Astrocyte (in vitro differentiated cells and primary cell): ENCODE data around the gene SYNE1. TPM values are rescaled to one million over a fixed set of nuclear protein-coding genes. Genes with fewer than 3 reads are reported as not detected.

Source experiments
- DNase-seq: peaks from one replicate; pipeline ENCODE4 v3.0.0-alpha.2; 2010; ENCODE audit warnings: low read depth
- FAIRE-seq: peaks from 2 replicates; lab custom pipeline; 2011; peaks lifted over from hg19 to GRCh38; lab: Jason Lieb, UNC
- H2AFZ ChIP-seq: 2 replicates; pipeline ENCODE4 v1.6.0; 2012; ENCODE audit warnings: low read depth, low read length, inconsistent platforms
- H3K27ac ChIP-seq: 2 replicates; pipeline ENCODE4 v1.5.1; 2011; ENCODE audit warnings: low read depth, low read length, inconsistent platforms
- H3K27me3 ChIP-seq: 2 replicates; pipeline ENCODE4 v1.6.0; 2011; ENCODE audit warnings: low read length, inconsistent platforms; ENCODE audit not compliant: insufficient read depth
- H3K36me3 ChIP-seq: 2 replicates; pipeline ENCODE4 v1.5.1; 2011; ENCODE audit warnings: low read length, inconsistent platforms; ENCODE audit not compliant: insufficient read depth
- H3K4me1 ChIP-seq: 2 replicates; pipeline ENCODE4 v1.5.1; 2011; ENCODE audit warnings: low read length, inconsistent platforms; ENCODE audit not compliant: insufficient read depth
- H3K4me2 ChIP-seq: 2 replicates; pipeline ENCODE4 v1.6.0; 2012; ENCODE audit warnings: low read length, inconsistent platforms
- H3K4me3 ChIP-seq: 2 replicates; pipeline ENCODE4 v1.5.1; 2011; ENCODE audit warnings: low read depth, mild to moderate bottlenecking, low read length, inconsistent platforms; ENCODE audit not compliant: insufficient read depth
- H3K79me2 ChIP-seq: 2 replicates; pipeline ENCODE4 v1.6.0; 2012; ENCODE audit warnings: mild to moderate bottlenecking, low read length, inconsistent platforms; ENCODE audit not compliant: insufficient read depth
- H3K9ac ChIP-seq: 2 replicates; pipeline ENCODE4 v1.6.0; 2012; ENCODE audit warnings: mild to moderate bottlenecking, low read length, inconsistent platforms
- H3K9me3 ChIP-seq: 2 replicates; pipeline ENCODE4 v1.5.1; 2012; ENCODE audit warnings: low read depth, mild to moderate bottlenecking, low read length, inconsistent platforms; ENCODE audit not compliant: insufficient read depth
- H4K20me1 ChIP-seq: 2 replicates; pipeline ENCODE4 v1.6.0; 2012; ENCODE audit warnings: low read length, inconsistent platforms; ENCODE audit not compliant: insufficient read depth
- H3K27ac Mint-ChIP-seq: one replicate; pipeline ENCODE4 v1.8.0; 2021; ENCODE audit warnings: mild to moderate bottlenecking, mixed read lengths; ENCODE audit not compliant: unreplicated experiment
- H3K27me3 Mint-ChIP-seq: one replicate; pipeline ENCODE4 v1.8.0; 2021; ENCODE audit warnings: low read depth, mixed read lengths; ENCODE audit not compliant: unreplicated experiment
- H3K36me3 Mint-ChIP-seq: one replicate; pipeline ENCODE4 v1.8.0; 2021; ENCODE audit warnings: low read depth, mixed read lengths; ENCODE audit not compliant: unreplicated experiment
- H3K4me1 Mint-ChIP-seq: one replicate; pipeline ENCODE4 v1.8.0; 2021; ENCODE audit warnings: low read depth, mixed read lengths; ENCODE audit not compliant: unreplicated experiment
- H3K4me3 Mint-ChIP-seq: one replicate; pipeline ENCODE4 v1.8.0; 2021; ENCODE audit warnings: mild to moderate bottlenecking, moderate library complexity, mixed read lengths; ENCODE audit not compliant: unreplicated experiment
- H3K9me3 Mint-ChIP-seq: one replicate; pipeline ENCODE4 v1.8.0; 2021; ENCODE audit warnings: mild to moderate bottlenecking, mixed read lengths; ENCODE audit not compliant: unreplicated experiment
- EZH2 ChIP-seq: IDR thresholded peaks from 2 replicates; pipeline ENCODE4 v1.6.1; 2012; ENCODE audit warnings: mild to moderate bottlenecking, low read length, inconsistent platforms; ENCODE audit not compliant: insufficient read depth
- total RNA-seq: library from RNA; stranded (reverse); gene quantifications from 2 replicates; pipeline ENCODE4 v1.2.1, GENCODE V29; 2021
- TF ChIP-seq, protein P1 (sequence below): IDR thresholded peaks from 2 replicates; pipeline ENCODE4 v1.5.1; 2011; ENCODE audit warnings: low read depth, mild to moderate bottlenecking, inconsistent platforms, low read length, moderate library complexity; ENCODE audit not compliant: insufficient read depth

Gene SYNE1
- total RNA-seq, 1 donor from 2014 or later = 66.5 TPM

DNA sequence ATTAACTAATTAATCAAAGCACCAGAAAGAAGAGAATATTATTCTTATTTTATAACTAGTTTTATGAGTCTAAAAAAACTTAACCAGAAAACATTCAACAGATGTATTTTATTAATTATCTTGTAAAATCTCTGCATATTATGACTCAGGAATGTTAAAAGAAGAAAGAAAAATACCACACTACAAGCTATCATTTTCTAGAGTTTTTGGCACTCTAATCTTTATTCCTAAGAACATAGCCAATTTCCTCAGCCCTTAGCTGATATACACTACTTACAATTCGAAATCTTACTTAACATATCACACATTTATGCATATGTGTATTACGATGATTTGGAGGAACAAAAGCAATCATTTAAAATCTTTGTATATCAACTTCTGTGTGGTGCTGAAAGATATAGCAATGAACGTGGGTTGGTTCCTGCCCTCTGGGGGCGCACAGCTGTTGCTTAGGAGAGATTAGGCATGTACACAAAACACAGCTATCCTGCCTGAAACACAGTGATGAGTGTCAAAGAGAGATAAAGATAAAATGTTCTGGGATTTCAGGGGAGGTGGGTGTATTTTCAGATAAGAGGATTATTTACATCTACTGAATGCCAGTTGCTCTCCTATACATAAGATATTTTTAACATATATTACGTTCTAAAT is 404.5 kb downstream of the SYNE1 start:
- peak overlapping the region; percentile 54 for H3K27ac ChIP-seq
- no peaks in the 10 kb centered on the region for H3K27me3 Mint-ChIP-seq
- peak overlapping the region; percentile 42 for H3K4me2 ChIP-seq
- H3K79me2 ChIP-seq = no peaks in the 10 kb centered on the region
- peaks cover 28% of the 10 kb centered on the region for H3K36me3 Mint-ChIP-seq
- H3K9ac ChIP-seq = peak overlapping the region; percentile 33
- H3K27ac Mint-ChIP-seq = peak overlapping the region; percentile 96
- peaks cover 19% of the 10 kb centered on the region for H3K4me1 Mint-ChIP-seq
- peaks cover 44% of the 10 kb centered on the region for H3K36me3 ChIP-seq
- H2AFZ ChIP-seq = no peak overlapping the region
- peaks cover 2% of the 10 kb centered on the region for H3K9me3 Mint-ChIP-seq
- H3K4me3 Mint-ChIP-seq = no peak overlapping the region
- no peaks in the 10 kb centered on the region for H3K9me3 ChIP-seq
- peak; percentile 70 for DNase-seq
- no peak overlapping the region for H3K4me3 ChIP-seq
- no peaks in the 10 kb centered on the region for H3K27me3 ChIP-seq
- FAIRE-seq = no peak
- H4K20me1 ChIP-seq = no peaks in the 10 kb centered on the region
- H3K4me1 ChIP-seq = peaks cover 6% of the 10 kb centered on the region
- TF ChIP-seq EZH2 = no peak
- TF ChIP-seq, protein P1, sequence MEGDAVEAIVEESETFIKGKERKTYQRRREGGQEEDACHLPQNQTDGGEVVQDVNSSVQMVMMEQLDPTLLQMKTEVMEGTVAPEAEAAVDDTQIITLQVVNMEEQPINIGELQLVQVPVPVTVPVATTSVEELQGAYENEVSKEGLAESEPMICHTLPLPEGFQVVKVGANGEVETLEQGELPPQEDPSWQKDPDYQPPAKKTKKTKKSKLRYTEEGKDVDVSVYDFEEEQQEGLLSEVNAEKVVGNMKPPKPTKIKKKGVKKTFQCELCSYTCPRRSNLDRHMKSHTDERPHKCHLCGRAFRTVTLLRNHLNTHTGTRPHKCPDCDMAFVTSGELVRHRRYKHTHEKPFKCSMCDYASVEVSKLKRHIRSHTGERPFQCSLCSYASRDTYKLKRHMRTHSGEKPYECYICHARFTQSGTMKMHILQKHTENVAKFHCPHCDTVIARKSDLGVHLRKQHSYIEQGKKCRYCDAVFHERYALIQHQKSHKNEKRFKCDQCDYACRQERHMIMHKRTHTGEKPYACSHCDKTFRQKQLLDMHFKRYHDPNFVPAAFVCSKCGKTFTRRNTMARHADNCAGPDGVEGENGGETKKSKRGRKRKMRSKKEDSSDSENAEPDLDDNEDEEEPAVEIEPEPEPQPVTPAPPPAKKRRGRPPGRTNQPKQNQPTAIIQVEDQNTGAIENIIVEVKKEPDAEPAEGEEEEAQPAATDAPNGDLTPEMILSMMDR = peak; percentile 29

DNA sequence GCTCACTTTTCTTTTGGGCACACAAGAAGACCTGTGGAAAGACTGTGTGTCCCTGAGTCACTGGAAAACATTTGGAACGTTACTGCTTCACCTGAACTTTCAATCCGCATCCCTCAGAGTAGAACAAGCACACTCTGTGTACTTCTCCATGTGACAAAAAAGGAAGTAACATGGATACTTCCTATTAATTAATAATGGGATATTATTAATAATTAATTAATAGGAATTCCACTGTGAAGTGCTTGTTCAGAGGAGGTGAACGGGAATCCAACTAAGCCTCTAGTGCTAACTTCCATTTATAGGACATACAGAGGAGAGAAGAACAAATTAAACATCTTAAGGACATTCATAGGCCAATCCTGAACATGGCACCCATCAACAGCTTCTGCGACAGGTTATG is 407.8 kb downstream of the SYNE1 start:
- FAIRE-seq (no peak), DNase-seq (no peak)
- H3K4me2 ChIP-seq = no peak overlapping the region
- peaks cover 23% of the 10 kb centered on the region for H3K36me3 Mint-ChIP-seq
- no peak overlapping the region for H2AFZ ChIP-seq
- no peaks in the 10 kb centered on the region for H3K27me3 ChIP-seq
- H3K27ac ChIP-seq = no peak overlapping the region
- TF ChIP-seq, protein P1 = no peak
- TF ChIP-seq EZH2 = no peak
- peaks cover 19% of the 10 kb centered on the region for H3K4me1 Mint-ChIP-seq
- H3K4me3 ChIP-seq = no peak overlapping the region
- peaks cover 38% of the 10 kb centered on the region for H3K36me3 ChIP-seq
- no peak overlapping the region for H3K9ac ChIP-seq
- no peak overlapping the region for H3K4me3 Mint-ChIP-seq
- no peaks in the 10 kb centered on the region for H3K9me3 ChIP-seq
- H3K27ac Mint-ChIP-seq = no peak overlapping the region
- H3K27me3 Mint-ChIP-seq = no peaks in the 10 kb centered on the region
- H3K4me1 ChIP-seq = peaks cover 6% of the 10 kb centered on the region
- peaks cover 2% of the 10 kb centered on the region for H3K9me3 Mint-ChIP-seq
- no peaks in the 10 kb centered on the region for H4K20me1 ChIP-seq
- no peaks in the 10 kb centered on the region for H3K79me2 ChIP-seq

DNA sequence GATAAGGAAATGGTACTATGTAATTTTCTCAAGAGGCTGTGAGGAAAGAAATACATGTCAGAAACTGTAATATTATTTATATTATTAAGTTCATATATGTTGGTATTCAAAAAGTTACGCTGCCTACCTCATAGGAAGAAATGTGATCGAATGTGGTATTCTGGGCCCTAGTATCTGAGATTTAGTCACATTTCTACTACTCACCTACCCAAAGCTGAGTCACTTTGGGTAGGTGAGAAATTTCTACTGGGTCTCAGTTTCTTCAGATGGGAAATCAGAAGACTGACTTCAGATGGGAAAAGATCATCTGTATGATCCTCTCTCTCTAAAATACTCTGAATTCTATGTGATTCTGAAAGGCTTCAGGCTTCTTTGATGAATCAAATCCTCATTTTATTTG is 411.0 kb downstream of the SYNE1 start:
- Histone ChIP-seq H3K27me3 (no peaks in the 10 kb centered on the region), H3K79me2 (no peaks in the 10 kb centered on the region), H2AFZ (no peak overlapping the region), H3K4me1 (no peaks in the 10 kb centered on the region), H3K27ac (no peak overlapping the region), H3K4me2 (no peak overlapping the region), H3K4me3 (no peak overlapping the region), H3K9ac (no peak overlapping the region), H3K9me3 (peaks cover 7% of the 10 kb centered on the region), H4K20me1 (no peaks in the 10 kb centered on the region), H3K36me3 (peaks cover 55% of the 10 kb centered on the region)
- peaks cover 40% of the 10 kb centered on the region for H3K36me3 Mint-ChIP-seq
- H3K4me3 Mint-ChIP-seq = no peak overlapping the region
- DNase-seq (no peak), FAIRE-seq (no peak)
- H3K4me1 Mint-ChIP-seq = no peaks in the 10 kb centered on the region
- H3K27me3 Mint-ChIP-seq = no peaks in the 10 kb centered on the region
- no peak overlapping the region for H3K27ac Mint-ChIP-seq
- TF ChIP-seq EZH2 = no peak
- TF ChIP-seq, protein P1 = no peak
- peaks cover 19% of the 10 kb centered on the region for H3K9me3 Mint-ChIP-seq
